DND-41 (cell line): Measurements from ENCODE around the gene MAD2L1.

Experiments used
- ATAC-seq: fragments of 200-7000 bp; cut with Tn5 transposase; 3 replicates; pipeline ENCODE4 v1.9.1; 2021; ENCODE audit warnings: low read depth; ENCODE audit not compliant: insufficient read depth
- DNase-seq: peaks from one replicate; pipeline ENCODE4 v3.0.0-alpha.2; 2020
- H2AFZ ChIP-seq: 2 replicates; pipeline ENCODE4 v1.6.0; 2012; ENCODE audit warnings: low read depth, low read length
- H3K27ac ChIP-seq: 2 replicates; pipeline ENCODE4 v1.5.1; 2012; ENCODE audit warnings: low read length, inconsistent platforms
- H3K27me3 ChIP-seq: fragments of 200-600 bp; sonication (generic); 2 replicates; pipeline ENCODE4 v1.6.0; 2012; ENCODE audit warnings: low read length, mild to moderate bottlenecking, inconsistent platforms; ENCODE audit not compliant: insufficient read depth, poor library complexity
- H3K36me3 ChIP-seq: 2 replicates; pipeline ENCODE4 v1.5.1; 2012; ENCODE audit warnings: low read length, inconsistent platforms; ENCODE audit not compliant: insufficient read depth
- H3K4me1 ChIP-seq: 2 replicates; pipeline ENCODE4 v1.5.1; 2012; ENCODE audit warnings: mild to moderate bottlenecking, low read length; ENCODE audit not compliant: insufficient read depth
- H3K4me2 ChIP-seq: 2 replicates; pipeline ENCODE4 v1.6.0; 2012; ENCODE audit warnings: mild to moderate bottlenecking, moderate library complexity, low read length, inconsistent platforms; ENCODE audit not compliant: insufficient read depth
- H3K4me3 ChIP-seq, 2 experiments: fragments of 200-600 bp in 1 of 2; shearing (Covaris generic) in 1 of 2; 2 replicates each; pipeline ENCODE4 v1.5.1; 2012 to 2016; ENCODE audit warnings: inconsistent platforms in 2 of 2, low read length in 2 of 2, mild to moderate bottlenecking in 2 of 2, low read depth in 1 of 2, moderate library complexity in 1 of 2
- H3K79me2 ChIP-seq: 2 replicates; pipeline ENCODE4 v1.6.0; 2012; ENCODE audit warnings: low read length, inconsistent platforms; ENCODE audit not compliant: insufficient read depth
- H3K9ac ChIP-seq: 2 replicates; pipeline ENCODE4 v1.6.0; 2012; ENCODE audit warnings: low read depth, mild to moderate bottlenecking, inconsistent platforms, low read length, moderate library complexity
- H3K9me3 ChIP-seq: 2 replicates; pipeline ENCODE4 v1.5.1; 2012; ENCODE audit warnings: low read length, moderate library complexity, mild to moderate bottlenecking, inconsistent platforms; ENCODE audit not compliant: insufficient read depth, severe bottlenecking
- H4K20me1 ChIP-seq: 2 replicates; pipeline ENCODE4 v1.6.0; 2012; ENCODE audit warnings: low read length; ENCODE audit not compliant: insufficient read depth
- CTCF ChIP-seq: IDR thresholded peaks from 2 replicates; pipeline ENCODE4 v1.5.1; 2012; ENCODE audit warnings: borderline replicate concordance, low read length, moderate library complexity, mild to moderate bottlenecking; ENCODE audit not compliant: poor library complexity, severe bottlenecking; ENCODE audit errors: extremely low read depth
- EZH2 ChIP-seq: IDR thresholded peaks from 3 replicates; pipeline ENCODE4 v1.6.1; 2012; ENCODE audit warnings: borderline replicate concordance, low read depth, mild to moderate bottlenecking, moderate library complexity, low read length, inconsistent platforms; ENCODE audit not compliant: severe bottlenecking

MAD2L1 gene

GRCh38 chr4:120018786-120019185 is 47.9 kb downstream of the MAD2L1 start:
- Histone ChIP-seq H3K27me3 (no peaks in the 10 kb centered on the region), H3K79me2 (no peaks in the 10 kb centered on the region), H3K9ac (no peak overlapping the region), H3K4me1 (no peaks in the 10 kb centered on the region), H3K27ac (no peak overlapping the region), H3K36me3 (no peaks in the 10 kb centered on the region), H3K4me3 (no peak overlapping the region), H3K4me2 (no peak overlapping the region), H2AFZ (no peak overlapping the region), H4K20me1 (no peaks in the 10 kb centered on the region), H3K9me3 (no peaks in the 10 kb centered on the region)
- no peak for ATAC-seq
- no peak for DNase-seq
- TF ChIP-seq EZH2 = no peak
- TF ChIP-seq CTCF = no peak

GRCh38 chr4:120017939-120018692 is 48.5 kb downstream of the MAD2L1 start:
- H3K36me3 ChIP-seq = no peaks in the 10 kb centered on the region
- H3K27me3 ChIP-seq = no peaks in the 10 kb centered on the region
- H3K9ac ChIP-seq = no peak overlapping the region
- H3K79me2 ChIP-seq = no peaks in the 10 kb centered on the region
- DNase-seq (no peak), ATAC-seq (no peak)
- H3K27ac ChIP-seq = no peak overlapping the region
- H3K9me3 ChIP-seq = no peaks in the 10 kb centered on the region
- no peaks in the 10 kb centered on the region for H4K20me1 ChIP-seq
- no peak overlapping the region for H2AFZ ChIP-seq
- H3K4me3 ChIP-seq = no peak overlapping the region
- no peaks in the 10 kb centered on the region for H3K4me1 ChIP-seq
- no peak for TF ChIP-seq CTCF
- TF ChIP-seq EZH2 = no peak
- H3K4me2 ChIP-seq = no peak overlapping the region

- Histone ChIP-seq H3K79me2 (no peaks in the 10 kb centered on the region), H3K4me3 (no peak overlapping the region), H3K4me2 (no peak overlapping the region)
These were observed 54.9 kb downstream of the MAD2L1 start for GRCh38 chr4:120011725-120012124.

More at GRCh38 chr4:120011725-120012124, 54.9 kb downstream of the MAD2L1 start:
- H3K27me3 ChIP-seq = no peaks in the 10 kb centered on the region
- no peak overlapping the region for H2AFZ ChIP-seq
- H4K20me1 ChIP-seq = no peaks in the 10 kb centered on the region
- DNase-seq = no peak
- no peaks in the 10 kb centered on the region for H3K36me3 ChIP-seq
- no peak overlapping the region for H3K27ac ChIP-seq
- H3K9me3 ChIP-seq = no peaks in the 10 kb centered on the region
- TF ChIP-seq EZH2 (no peak), CTCF (no peak)
- no peak overlapping the region for H3K9ac ChIP-seq
- ATAC-seq = no peak
- H3K4me1 ChIP-seq = no peaks in the 10 kb centered on the region
